GM23248 (cell line): ENCODE measurements around the gene ATG10.

Experiments used
- EZH2 ChIP-seq: fragments of 200-600 bp; sonication (generic); IDR thresholded peaks from 2 replicates; pipeline ENCODE4 v1.6.1; 2018; ENCODE audit warnings: antibody characterized with exemption, mild to moderate bottlenecking; ENCODE audit not compliant: insufficient read depth, poor library complexity, severe bottlenecking
- EZH2phosphoT487 ChIP-seq: fragments of 200-600 bp; sonication (generic); IDR thresholded peaks from 2 replicates; pipeline ENCODE4 v1.6.1; 2018; ENCODE audit warnings: antibody characterized with exemption, moderate library complexity, mild to moderate bottlenecking, low read depth; ENCODE audit not compliant: insufficient read depth

GRCh38 chr5:82074950-82075349, 103.1 kb downstream of the ATG10 start:
- no peak for TF ChIP-seq EZH2
- TF ChIP-seq EZH2phosphoT487: no peak
